ENCODE measurements around the gene UQCRHL.
"Not testable (repeated sequence)": the region's sequence is repeated elsewhere in the genome, so short reads cannot be mapped to it uniquely, and the experiment has no call there.

GRCh38 chr1:15828931-15829330, 21.5 kb upstream of the UQCRHL start:
- TF ChIP-seq EZH2 (IDR thresholded peaks at IDR 0.05; ENCODE audit: low read depth); CTCF (conservative IDR thresholded peaks at IDR 0.05): not testable (repeated sequence)
